Heart left ventricle (tissue), 16 donors: Measurements from ENCODE around the gene MOK. TPM values are rescaled to one million over a fixed set of nuclear protein-coding genes. Genes with fewer than 3 reads are reported as not detected.

Experiments used
- ATAC-seq, 4 donors: fragments of 200-7000 bp; cut with Tn5 transposase; one replicate each; pipeline ENCODE4 v1.9.1; 2020 to 2022; ENCODE audit warnings: moderate library complexity in 4 of 4, mild to moderate bottlenecking in 3 of 4, moderate number of reproducible peaks in 1 of 4
- DNase-seq, 5 donors: peaks; one replicate each; pipeline ENCODE4 v3.0.0-alpha.2; 2020
- H3K27ac ChIP-seq, 12 donors: fragments of 200-600 bp; sonication (generic) in 4 of 12; one replicate each; pipeline versions ENCODE4 v1.5.0 to v1.8.0; 2016 to 2022; ENCODE audit warnings: mild to moderate bottlenecking in 2 of 12
- H3K27me3 ChIP-seq, 9 donors: fragments of 200-600 bp; sonication (generic) in 2 of 9; one replicate each; pipeline versions ENCODE4 v1.5.1 to v1.8.0; 2016 to 2022; ENCODE audit warnings: mild to moderate bottlenecking in 3 of 9
- H3K36me3 ChIP-seq, 9 donors: fragments of 200-600 bp; sonication (generic) in 2 of 9; one replicate each; pipeline versions ENCODE4 v1.5.0 to v1.8.0; 2018 to 2022; ENCODE audit warnings: mild to moderate bottlenecking in 2 of 9
- H3K4me1 ChIP-seq, 12 donors: fragments of 200-600 bp; sonication (generic) in 4 of 12; one replicate each; pipeline versions ENCODE4 v1.5.0 to v1.8.0; 2016 to 2022; ENCODE audit warnings: mild to moderate bottlenecking in 3 of 12
- H3K4me3 ChIP-seq, 12 donors: fragments of 200-600 bp; sonication (generic) in 4 of 12; one replicate each; pipeline versions ENCODE4 v1.5.0 to v1.8.0; 2017 to 2022; ENCODE audit warnings: mild to moderate bottlenecking in 9 of 12, moderate library complexity in 4 of 12
- H3K9me3 ChIP-seq, 12 donors: fragments of 200-600 bp; sonication (generic) in 4 of 12; one replicate each; pipeline versions ENCODE4 v1.5.0 to v1.8.0; 2016 to 2022; ENCODE audit warnings: mild to moderate bottlenecking in 1 of 12
- POLR2A ChIP-seq, 2 donors: fragments of 450-650 bp; IDR thresholded peaks; one replicate each; pipeline ENCODE4 v1.6.1; 2017; ENCODE audit warnings: antibody characterized with exemption in 2 of 2, mild to moderate bottlenecking in 2 of 2, moderate library complexity in 2 of 2
- WGBS, 4 donors: extraction: QIAGEN DNeasy Blood & Tissue Kit in 2 of 4; methylation state at CpG; one replicate each; pipeline versions ENCODE4 v1.1.5 to v1.1.7; 2013 to 2018; 5-methylcytosine and 5-hydroxymethylcytosine counted together
- intact Hi-C, 10 donors: fragments of 100-400 bp; cut with DNase I; formaldehyde crosslinking; loops; one replicate each; pipeline versions ENCODE4 v1.11.1 to v1.14.2; 2022
- polyA plus RNA-seq, 2 donors: library from polyadenylated mRNA; stranded (reverse); fragments of 200-250 nt; gene quantifications; one replicate each; pipeline ENCODE4 v1.2.3, GENCODE V29; 2013
- total RNA-seq, 9 donors: library from RNA; depleted of rRNA in 2 of 9; stranded (reverse); fragments of >200 nt in 2 of 9; fragmentation: NEBNext Ultra II Directional in 3 of 9; extraction: Animal tissue kit (Norgen Biotek cat#: 25700) in 3 of 9; gene quantifications; one replicate each; pipeline versions ENCODE4 v1.1.0 to v1.2.4, GENCODE V29; 2016 to 2023
- TF ChIP-seq, protein P1 (sequence below), 12 donors: fragments of 200-600 bp; sonication (generic) in 4 of 12; IDR thresholded peaks; one replicate each; pipeline versions ENCODE4 v1.5.0 to v1.8.0; 2018 to 2022; ENCODE audit warnings: antibody characterized with exemption in 12 of 12, mild to moderate bottlenecking in 5 of 12
- donor health status: ischemic (EF 13 %, LVEDD 7.1; RV severe dilation, severe dysfunction).
- donor health status: healthy with polysubstance abuse.
- donor health status: DM: no; HTN: yes; CAD: no.
- donor health status: DM: no; HTN: no; CAD: no.
- donor health status: ischemic (EF 25% LVEDD 6.9; RV normal size, moderate dysfunction).
- donor health status: ischemic (EF 25% LVEDD 5.7; RV mildly dilated, moderate dysfunction).
- donor health status: healthy.
- donor health status: DM: yes; HTN: yes; CAD: no.
- donor health status: ischemic (EF 35%, LVEDD 5.7; RV mildly dilated, moderate dysfunction).
- donor health status: nonischemic (EF 11% LVEDD 7.7; RV severe dilation, severe dysfunction).
- donor health status: DM: yes; HTN: yes; CAD: no.
- donor health status: PGD.
- donor health status: ischemic (EF 29% LVEDD 5.4; RV normal size, mild dysfunction).
- donor health status: nonischemic (EF 23%, LVEDD 6.1; RV moderate dilation, normal function).

Gene MOK
- total and polyA plus RNA-seq, 11 donors: 8.7 to 18.1 (median 12.7) TPM

DNA sequence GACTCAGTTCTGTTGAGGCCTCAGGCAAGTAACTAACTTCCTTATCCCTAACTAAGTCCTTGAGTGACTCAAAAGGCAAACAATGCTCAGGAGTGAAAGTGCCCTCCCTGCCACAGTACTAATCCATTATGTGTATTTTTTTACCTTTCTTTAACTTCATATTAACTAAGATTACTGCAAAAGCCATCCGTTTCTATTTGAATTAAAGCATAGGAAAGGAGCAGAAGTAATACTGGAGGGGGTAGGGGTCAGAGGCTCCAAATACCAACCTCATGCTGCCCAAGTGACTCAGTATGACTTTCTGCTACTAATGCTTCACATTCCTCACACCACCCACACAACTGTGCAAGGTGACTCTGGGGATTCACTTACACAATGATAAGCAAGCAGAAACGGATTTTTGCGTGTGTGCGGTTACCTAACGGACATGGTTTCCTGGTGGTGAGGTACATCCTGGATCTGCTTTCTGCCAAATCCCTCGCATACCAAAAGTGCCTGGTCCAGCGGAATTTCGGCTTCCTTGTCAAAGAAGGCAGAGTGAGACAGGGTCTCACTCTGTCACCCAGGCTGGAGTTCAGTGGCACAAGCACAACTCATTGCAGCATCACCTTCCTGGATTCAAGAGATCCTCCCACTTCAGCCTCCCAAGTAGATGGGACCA is 25.1 kb downstream of the MOK start:
- intact Hi-C loops: no loop called here
- Histone ChIP-seq H3K4me1 (peaks cover 0 to 16% (median 1%) of the 10 kb centered on the region in 12 donors), H3K4me3 (no peak overlapping the region), H3K27ac (no peak overlapping the region), H3K36me3 (peaks cover 0 to 34% (median 12%) of the 10 kb centered on the region in 9 donors), H3K27me3 (no peaks in the 10 kb centered on the region), H3K9me3 (peaks cover 0 to 2% (median 0%) of the 10 kb centered on the region in 12 donors)
- TF ChIP-seq, protein P1, sequence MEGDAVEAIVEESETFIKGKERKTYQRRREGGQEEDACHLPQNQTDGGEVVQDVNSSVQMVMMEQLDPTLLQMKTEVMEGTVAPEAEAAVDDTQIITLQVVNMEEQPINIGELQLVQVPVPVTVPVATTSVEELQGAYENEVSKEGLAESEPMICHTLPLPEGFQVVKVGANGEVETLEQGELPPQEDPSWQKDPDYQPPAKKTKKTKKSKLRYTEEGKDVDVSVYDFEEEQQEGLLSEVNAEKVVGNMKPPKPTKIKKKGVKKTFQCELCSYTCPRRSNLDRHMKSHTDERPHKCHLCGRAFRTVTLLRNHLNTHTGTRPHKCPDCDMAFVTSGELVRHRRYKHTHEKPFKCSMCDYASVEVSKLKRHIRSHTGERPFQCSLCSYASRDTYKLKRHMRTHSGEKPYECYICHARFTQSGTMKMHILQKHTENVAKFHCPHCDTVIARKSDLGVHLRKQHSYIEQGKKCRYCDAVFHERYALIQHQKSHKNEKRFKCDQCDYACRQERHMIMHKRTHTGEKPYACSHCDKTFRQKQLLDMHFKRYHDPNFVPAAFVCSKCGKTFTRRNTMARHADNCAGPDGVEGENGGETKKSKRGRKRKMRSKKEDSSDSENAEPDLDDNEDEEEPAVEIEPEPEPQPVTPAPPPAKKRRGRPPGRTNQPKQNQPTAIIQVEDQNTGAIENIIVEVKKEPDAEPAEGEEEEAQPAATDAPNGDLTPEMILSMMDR (IDR thresholded peaks at IDR 0.05): no peak
- no peak for TF ChIP-seq POLR2A (IDR thresholded peaks at IDR 0.05)
- 71 to 85% (median 76%) methylated on average over 8 of the region's 8 CpGs for WGBS, 4 donors
- DNase-seq: no peak
- no peak for ATAC-seq

GRCh38 chr14:102279282-102279681 is 25.7 kb downstream of the MOK start:
- no peak for ATAC-seq
- 86 to 95% (median 90%) methylated on average over 3 of the region's 3 CpGs for WGBS, 4 donors

GRCh38 chr14:102278631-102278935 is 26.4 kb downstream of the MOK start:
- no peak for TF ChIP-seq POLR2A (IDR thresholded peaks at IDR 0.05)
- TF ChIP-seq, protein P1 (IDR thresholded peaks at IDR 0.05): no peak
- no peak for ATAC-seq
- Histone ChIP-seq H3K36me3 (peaks cover 0 to 34% (median 12%) of the 10 kb centered on the region in 9 donors), H3K27me3 (no peaks in the 10 kb centered on the region), H3K27ac (no peak overlapping the region), H3K9me3 (peaks cover 0 to 4% (median 0%) of the 10 kb centered on the region in 12 donors), H3K4me3 (no peak overlapping the region), H3K4me1 (peaks cover 0 to 13% (median under 1%) of the 10 kb centered on the region in 12 donors)
- DNase-seq: no peak
- WGBS, 4 donors: 68 to 76% (median 74%) methylated on average over 6 of the region's 6 CpGs
- intact Hi-C loops: no loop called here

More at GRCh38 chr14:102279282-102279681, 25.7 kb downstream of the MOK start:
- Histone ChIP-seq H3K36me3 (peaks cover 0 to 34% (median 12%) of the 10 kb centered on the region in 9 donors), H3K27ac (no peak overlapping the region), H3K9me3 (peaks cover 0 to 4% (median 0%) of the 10 kb centered on the region in 12 donors), H3K4me3 (no peak overlapping the region), H3K4me1 (peaks cover 0 to 16% (median 1%) of the 10 kb centered on the region in 12 donors), H3K27me3 (no peaks in the 10 kb centered on the region)
- TF ChIP-seq, protein P1 (IDR thresholded peaks at IDR 0.05): no peak
- no peak for TF ChIP-seq POLR2A (IDR thresholded peaks at IDR 0.05)
- DNase-seq: no peak
- intact Hi-C loops: no loop called here

- ATAC-seq (peak; percentile 53 to 71 (median 62)), DNase-seq (no peak)
- WGBS, 4 donors: 25 to 46% (median 43%) methylated on average over 7 of the region's 7 CpGs
- Histone ChIP-seq H3K36me3 (peaks cover 0 to 34% (median 12%) of the 10 kb centered on the region in 9 donors), H3K27me3 (no peaks in the 10 kb centered on the region), H3K4me3 (no peak overlapping the region), H3K27ac (peak overlapping the region in 1 of 12 donors; percentile 6), H3K9me3 (peaks cover 0 to 4% (median 0%) of the 10 kb centered on the region in 12 donors), H3K4me1 (peaks cover 0 to 11% (median 0%) of the 10 kb centered on the region in 12 donors)
- intact Hi-C loops: no loop called here
- TF ChIP-seq, protein P1 (IDR thresholded peaks at IDR 0.05): no peak
- TF ChIP-seq POLR2A (IDR thresholded peaks at IDR 0.05): no peak
These were observed 26.9 kb downstream of the MOK start for GRCh38 chr14:102277874-102278630.
